Thymus (tissue), 11 donors: ENCODE data around the gene MRPL53. TPM values are rescaled to one million over a fixed set of nuclear protein-coding genes. Genes with fewer than 3 reads are reported as not detected.

Experiments
- DNase-seq, 9 donors: peaks; one replicate each; pipeline ENCODE4 v3.0.0-alpha.2; 2013; ENCODE audit warnings: low spot score in 9 of 9, low read depth in 6 of 9, missing footprints in 1 of 9
- H3K27ac ChIP-seq, 2 donors: one replicate each; pipeline ENCODE4 v1.5.1; 2013; ENCODE audit warnings: control low read depth in 1 of 2, low read depth in 1 of 2, low read length in 1 of 2, mild to moderate bottlenecking in 1 of 2, moderate library complexity in 1 of 2
- H3K27me3 ChIP-seq, 2 donors: one replicate each; pipeline ENCODE4 v1.5.1; 2013; ENCODE audit warnings: low read length in 1 of 2; ENCODE audit not compliant: control insufficient read depth in 2 of 2, insufficient read depth in 1 of 2
- H3K36me3 ChIP-seq, 2 donors: one replicate each; pipeline ENCODE4 v1.5.1; 2013; ENCODE audit warnings: low read length in 1 of 2, mild to moderate bottlenecking in 1 of 2, moderate library complexity in 1 of 2; ENCODE audit not compliant: control insufficient read depth in 2 of 2, insufficient read depth in 2 of 2
- H3K4me1 ChIP-seq, 2 donors: one replicate each; pipeline ENCODE4 v1.5.1; 2013; ENCODE audit warnings: low read length in 2 of 2; ENCODE audit not compliant: control insufficient read depth in 2 of 2, insufficient read depth in 2 of 2
- H3K4me3 ChIP-seq, 2 donors: one replicate each; pipeline ENCODE4 v1.5.1; 2013; ENCODE audit warnings: low read length in 2 of 2, control low read depth in 1 of 2, mild to moderate bottlenecking in 1 of 2
- H3K9me3 ChIP-seq, 2 donors: one replicate each; pipeline ENCODE4 v1.5.1; 2013; ENCODE audit warnings: low read length in 1 of 2, mild to moderate bottlenecking in 1 of 2; ENCODE audit not compliant: control insufficient read depth in 2 of 2, insufficient read depth in 1 of 2
- WGBS: extraction: QIAGEN DNeasy Blood & Tissue Kit; methylation state at CpG from one replicate; pipeline ENCODE4 v1.1.7; 2013; 5-methylcytosine and 5-hydroxymethylcytosine counted together
- polyA plus RNA-seq: library from polyadenylated mRNA; stranded (reverse); fragments of 200-250 nt; gene quantifications from one replicate; pipeline ENCODE4 v1.2.3, GENCODE V29; 2013
- total RNA-seq: library from RNA; stranded (reverse); fragments of 120-200 nt; gene quantifications from one replicate; pipeline ENCODE4 v1.2.4, GENCODE V29; 2013
- donor health status: healthy.

MRPL53 gene
- total and polyA plus RNA-seq, 2 donors = 67.7 to 101 TPM

- Histone ChIP-seq H3K9me3 (no peaks in the 10 kb centered on the region), H3K4me1 (peaks cover 4 to 7% of the 10 kb centered on the region in 2 donors), H3K27ac (no peak overlapping the region), H3K4me3 (no peak overlapping the region), H3K36me3 (peaks cover 16 to 24% of the 10 kb centered on the region in 2 donors), H3K27me3 (no peaks in the 10 kb centered on the region)
- DNase-seq = no peak
- WGBS = 96% methylated on average over 14 of the region's 14 CpGs
These were observed 46.2 kb downstream of the MRPL53 start for GRCh38 chr2:74426181-74426758.

- Histone ChIP-seq H3K9me3 (no peaks in the 10 kb centered on the region), H3K4me1 (peaks cover 6 to 15% of the 10 kb centered on the region in 2 donors), H3K36me3 (peaks cover 16 to 24% of the 10 kb centered on the region in 2 donors), H3K4me3 (no peak overlapping the region), H3K27me3 (peaks cover 0 to 3% of the 10 kb centered on the region in 2 donors), H3K27ac (no peak overlapping the region)
- DNase-seq = no peak
- 98% methylated on average over 7 of the region's 7 CpGs for WGBS
These were observed 47.0 kb downstream of the MRPL53 start for GRCh38 chr2:74425523-74425922.

GRCh38 chr2:74424995-74425406 is 47.5 kb downstream of the MRPL53 start:
- Histone ChIP-seq H3K4me1 (peaks cover 6 to 18% of the 10 kb centered on the region in 2 donors), H3K9me3 (no peaks in the 10 kb centered on the region), H3K4me3 (no peak overlapping the region), H3K27ac (no peak overlapping the region), H3K36me3 (peaks cover 16 to 24% of the 10 kb centered on the region in 2 donors), H3K27me3 (peaks cover 0 to 5% of the 10 kb centered on the region in 2 donors)
- DNase-seq = no peak
- 98% methylated on average over 5 of the region's 5 CpGs for WGBS

- H3K36me3 ChIP-seq = peaks cover 16 to 21% of the 10 kb centered on the region in 2 donors
- no peaks in the 10 kb centered on the region for H3K9me3 ChIP-seq
- no peak overlapping the region for H3K27ac ChIP-seq
- WGBS = 97% methylated on average over 5 of the region's 5 CpGs
- no peak overlapping the region for H3K4me3 ChIP-seq
- H3K4me1 ChIP-seq = peaks cover 6 to 18% of the 10 kb centered on the region in 2 donors
- DNase-seq = no peak
- peaks cover 0 to 5% of the 10 kb centered on the region in 2 donors for H3K27me3 ChIP-seq
These were observed 48.1 kb downstream of the MRPL53 start for GRCh38 chr2:74424139-74424992.

- no peak for DNase-seq
- peaks cover 0 to 5% of the 10 kb centered on the region in 2 donors for H3K27me3 ChIP-seq
- WGBS = 96% methylated on average over 9 of the region's 9 CpGs
- no peaks in the 10 kb centered on the region for H3K9me3 ChIP-seq
- H3K36me3 ChIP-seq = peaks cover 16 to 21% of the 10 kb centered on the region in 2 donors
- no peak overlapping the region for H3K27ac ChIP-seq
- H3K4me1 ChIP-seq = peaks cover 6 to 18% of the 10 kb centered on the region in 2 donors
- no peak overlapping the region for H3K4me3 ChIP-seq
These were observed 49.0 kb downstream of the MRPL53 start for GRCh38 chr2:74423231-74424095.

Other genes with a start within 250 kb of the MRPL53 start
- gene SLC4A5, start 129.3 kb downstream of the MRPL53 start, total RNA-seq = 0.85 TPM
- 2.5 TPM for gene SLC4A5, start 129.3 kb downstream of the MRPL53 start, polyA plus RNA-seq
- gene DCTN1, start 92.4 kb downstream of the MRPL53 start, total RNA-seq = 54.3 TPM
- 68.2 TPM for gene DCTN1, start 92.4 kb downstream of the MRPL53 start, polyA plus RNA-seq
- 0.66 TPM for gene C2orf81, start 51.1 kb downstream of the MRPL53 start, total RNA-seq
- 5.3 TPM for gene C2orf81, start 51.1 kb downstream of the MRPL53 start, polyA plus RNA-seq
- gene WDR54, start 51.0 kb downstream of the MRPL53 start, total RNA-seq = 35.6 TPM
- 32.5 TPM for gene WDR54, start 51.0 kb downstream of the MRPL53 start, polyA plus RNA-seq
- gene RTKN, start 30.7 kb downstream of the MRPL53 start, total RNA-seq = 9.5 TPM
- gene RTKN, start 30.7 kb downstream of the MRPL53 start, polyA plus RNA-seq = 17.2 TPM
- gene INO80B, start 17.6 kb downstream of the MRPL53 start, total RNA-seq = 27.0 TPM
- gene INO80B, start 17.6 kb downstream of the MRPL53 start, polyA plus RNA-seq = 53.0 TPM
- gene WBP1, start 14.2 kb downstream of the MRPL53 start, total RNA-seq = 56.4 TPM
- 114 TPM for gene WBP1, start 14.2 kb downstream of the MRPL53 start, polyA plus RNA-seq
- gene MOGS, start 7.3 kb downstream of the MRPL53 start, total RNA-seq = 27.6 TPM
- gene MOGS, start 7.3 kb downstream of the MRPL53 start, polyA plus RNA-seq = 38.5 TPM
- 9.1 TPM for gene CCDC142, start 10.3 kb upstream of the MRPL53 start, total RNA-seq
- gene CCDC142, start 10.3 kb upstream of the MRPL53 start, polyA plus RNA-seq = 6.7 TPM
- 10.3 TPM for gene TTC31, start 10.4 kb upstream of the MRPL53 start, total RNA-seq
- gene TTC31, start 10.4 kb upstream of the MRPL53 start, polyA plus RNA-seq = 23.5 TPM
- 0.09 TPM for gene LBX2, start 26.9 kb upstream of the MRPL53 start, total RNA-seq
- gene LBX2, start 26.9 kb upstream of the MRPL53 start, polyA plus RNA-seq = 0.89 TPM
- 14.1 TPM for gene PCGF1, start 35.0 kb upstream of the MRPL53 start, total RNA-seq
- 29.0 TPM for gene PCGF1, start 35.0 kb upstream of the MRPL53 start, polyA plus RNA-seq
- 0.19 TPM for gene TLX2, start 41.8 kb upstream of the MRPL53 start, total RNA-seq
- 0.11 TPM for gene TLX2, start 41.8 kb upstream of the MRPL53 start, polyA plus RNA-seq
- gene DQX1, start 53.6 kb upstream of the MRPL53 start, total RNA-seq = 0.14 TPM
- 0.78 TPM for gene DQX1, start 53.6 kb upstream of the MRPL53 start, polyA plus RNA-seq
- gene AUP1, start 57.0 kb upstream of the MRPL53 start, total RNA-seq = 59.5 TPM
- 208 TPM for gene AUP1, start 57.0 kb upstream of the MRPL53 start, polyA plus RNA-seq
- 42.9 TPM for gene HTRA2, start 57.3 kb upstream of the MRPL53 start, total RNA-seq
- gene HTRA2, start 57.3 kb upstream of the MRPL53 start, polyA plus RNA-seq = 70.6 TPM
- gene LOXL3, start 81.3 kb upstream of the MRPL53 start, total RNA-seq = 1.4 TPM
- gene LOXL3, start 81.3 kb upstream of the MRPL53 start, polyA plus RNA-seq = 1.6 TPM
- 14.3 TPM for gene DOK1, start 82.0 kb upstream of the MRPL53 start, total RNA-seq
- gene DOK1, start 82.0 kb upstream of the MRPL53 start, polyA plus RNA-seq = 17.2 TPM
- 0.94 TPM for gene M1AP, start 175.7 kb upstream of the MRPL53 start, total RNA-seq
- gene M1AP, start 175.7 kb upstream of the MRPL53 start, polyA plus RNA-seq = 0.55 TPM
- 2.5 TPM for gene SEMA4F, start 181.6 kb upstream of the MRPL53 start, total RNA-seq
- gene SEMA4F, start 181.6 kb upstream of the MRPL53 start, polyA plus RNA-seq = 3.5 TPM